NCI-H1105 (cell line): Measurements from ENCODE around the gene WFDC12.
"Not testable (repeated sequence)": the region's sequence is repeated elsewhere in the genome, so short reads cannot be mapped to it uniquely, and the experiment has no call there.

Source experiments
- DNase-seq: peaks from one replicate; lab custom pipeline; 2025; lab: John Stamatoyannopoulos, UW

WFDC12 gene, protein sequence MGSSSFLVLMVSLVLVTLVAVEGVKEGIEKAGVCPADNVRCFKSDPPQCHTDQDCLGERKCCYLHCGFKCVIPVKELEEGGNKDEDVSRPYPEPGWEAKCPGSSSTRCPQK

DNA sequence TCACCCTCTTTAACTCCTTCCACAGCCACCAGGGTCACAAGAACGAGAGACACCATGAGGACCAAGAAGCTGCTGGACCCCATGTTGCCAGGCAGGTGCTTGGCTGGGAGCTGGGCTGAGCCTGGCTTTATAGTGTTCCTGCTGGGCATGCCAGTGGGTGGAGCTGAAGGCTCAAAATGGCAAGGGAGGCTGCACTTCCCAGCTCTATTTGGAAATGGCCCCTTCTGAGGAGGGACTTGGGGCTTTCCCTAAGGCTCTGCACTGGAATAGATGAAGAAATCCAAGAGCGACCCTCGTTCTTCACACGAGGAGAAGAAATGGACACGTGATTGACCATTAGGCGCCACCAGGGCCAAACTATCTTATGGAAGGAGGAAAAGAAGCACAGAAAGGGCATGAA lies at the start of gene WFDC12:
Gene WFDC12 (minus strand): TSS at position 101 of the 400 bp plus-strand sequence. CDS start 18 bp downstream, at position 83.
- no peak for DNase-seq

DNA sequence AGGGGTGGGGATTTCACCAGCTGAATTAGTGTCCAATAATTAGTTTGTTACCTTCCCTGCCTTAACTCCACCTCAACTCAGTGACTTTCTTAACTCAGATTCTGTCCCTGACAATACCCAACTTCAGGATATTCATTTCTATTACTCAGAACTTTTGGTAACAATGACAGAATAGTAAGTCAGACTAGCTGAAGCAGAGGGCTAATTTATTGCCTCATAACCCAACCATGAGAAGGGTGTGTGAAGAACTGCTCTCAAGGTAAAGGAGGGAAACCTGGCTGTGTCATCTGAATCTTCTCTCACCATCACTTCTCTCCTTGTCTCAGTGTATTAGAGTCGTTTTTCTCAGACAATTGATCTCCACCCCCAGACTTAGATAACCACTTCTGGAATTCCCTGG lies 49.3 kb upstream of the WFDC12 start:
- DNase-seq, result no peak

DNA sequence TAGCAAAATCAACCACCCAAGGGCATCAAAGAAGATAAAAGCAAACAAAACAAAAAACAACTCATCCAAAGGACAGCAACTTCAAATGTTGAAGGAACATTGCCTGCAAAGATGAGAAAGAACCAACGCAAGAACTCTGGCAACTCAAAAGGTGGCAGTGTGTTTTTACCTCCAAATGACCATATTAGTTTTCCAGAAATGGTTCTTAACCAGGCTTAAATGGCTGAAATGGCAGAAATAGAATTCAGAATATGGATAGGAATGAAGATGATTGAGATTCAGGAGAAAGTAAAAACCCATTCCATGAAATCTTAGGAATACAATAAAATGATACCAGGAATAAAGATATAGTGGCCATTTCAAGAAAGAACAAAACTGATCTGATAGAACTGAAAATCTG lies 40.6 kb upstream of the WFDC12 start:
- no peak for DNase-seq

DNA sequence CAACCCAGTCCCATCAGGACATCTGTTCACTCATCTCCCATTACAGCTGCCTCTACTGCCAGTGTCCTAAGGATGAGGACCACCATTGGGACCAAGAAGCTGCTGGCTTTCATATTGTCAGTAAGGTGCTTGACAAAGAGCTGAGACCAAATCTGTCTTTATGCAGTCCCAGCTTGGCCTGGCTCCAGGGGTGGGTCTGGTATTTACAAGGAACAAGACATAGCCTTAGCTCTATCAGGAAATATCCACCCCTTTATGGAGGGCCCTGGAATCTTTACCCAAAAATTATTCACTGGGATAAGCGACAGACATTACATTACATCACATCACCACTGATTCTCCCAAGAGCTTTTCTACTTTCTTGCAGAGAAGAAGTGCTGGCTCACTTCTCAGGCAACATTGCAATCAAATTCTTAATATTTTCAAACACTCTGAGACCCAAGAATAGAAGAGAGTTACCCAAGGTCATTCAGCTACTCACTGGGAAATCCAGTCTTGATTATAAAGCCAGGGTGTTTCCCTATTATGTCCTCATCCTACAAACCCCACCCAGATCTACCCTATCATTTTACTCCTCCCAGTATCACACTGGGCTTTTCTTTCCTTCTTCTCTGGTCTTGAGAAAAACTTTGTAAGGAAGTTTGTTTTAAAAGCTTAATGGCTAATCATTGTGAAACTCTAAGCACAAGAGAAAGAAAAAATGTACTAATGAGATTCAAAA lies 39.0 kb upstream of the WFDC12 start:
- no peak for DNase-seq

DNA sequence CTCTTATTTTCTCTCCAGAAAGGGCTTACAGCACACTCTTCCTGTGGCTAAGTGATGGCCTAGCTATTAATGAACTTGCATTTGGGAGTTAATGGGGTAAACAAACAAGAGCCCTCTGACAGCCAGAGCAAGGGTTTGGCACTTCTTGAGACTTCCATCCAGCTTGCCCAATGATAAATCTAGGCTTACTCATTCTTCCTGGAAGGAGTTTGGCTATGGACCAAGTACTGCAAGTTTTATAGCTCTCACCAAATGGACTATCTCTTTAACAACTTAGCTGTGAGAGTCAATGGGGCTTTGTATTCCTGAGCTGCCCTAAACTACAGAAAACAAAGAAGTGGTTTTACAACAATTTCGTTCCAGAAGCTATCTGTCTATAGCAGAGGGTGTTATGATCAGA lies 33.7 kb upstream of the WFDC12 start:
- DNase-seq, result no peak

DNA sequence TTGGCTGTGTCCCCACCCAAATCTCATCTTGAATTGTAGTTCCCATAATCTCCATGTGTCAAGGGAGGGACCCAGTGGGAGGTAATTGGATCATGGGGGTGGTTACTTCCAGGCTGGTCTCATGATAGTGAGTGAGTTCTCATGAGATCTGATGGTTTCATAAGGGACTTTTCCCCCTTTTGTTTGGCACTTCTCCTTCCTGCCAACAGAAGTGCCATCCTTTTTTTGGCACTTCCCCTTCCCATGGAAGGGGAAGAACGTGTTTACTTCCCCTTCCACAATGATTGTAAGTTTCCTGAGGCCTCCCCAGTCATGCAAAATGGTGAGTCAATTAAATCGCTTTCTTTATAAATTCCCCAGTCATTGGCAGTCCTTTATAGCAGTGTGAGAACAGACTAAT lies 32.4 kb upstream of the WFDC12 start:
- DNase-seq, result no peak

DNA sequence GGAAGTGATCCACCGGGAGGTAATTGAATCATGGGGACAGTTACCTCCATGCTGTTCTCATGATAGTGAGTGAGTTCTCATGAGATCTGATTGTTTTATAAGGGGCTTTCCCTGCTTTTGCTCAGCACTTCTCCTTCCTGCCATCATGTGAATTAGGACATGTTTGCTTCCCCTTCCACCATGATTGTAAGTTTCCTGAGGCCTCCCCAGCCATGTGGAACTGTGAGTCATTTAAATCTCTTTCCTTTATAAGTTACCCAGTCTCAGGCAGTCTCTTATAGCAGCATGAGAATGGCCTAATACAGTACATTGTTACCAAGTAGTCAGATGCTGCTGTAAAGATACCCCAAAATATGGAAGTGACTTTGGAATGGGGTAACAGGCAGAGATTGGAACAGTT lies 30.5 kb upstream of the WFDC12 start:
- not testable (repeated sequence) for DNase-seq

DNA sequence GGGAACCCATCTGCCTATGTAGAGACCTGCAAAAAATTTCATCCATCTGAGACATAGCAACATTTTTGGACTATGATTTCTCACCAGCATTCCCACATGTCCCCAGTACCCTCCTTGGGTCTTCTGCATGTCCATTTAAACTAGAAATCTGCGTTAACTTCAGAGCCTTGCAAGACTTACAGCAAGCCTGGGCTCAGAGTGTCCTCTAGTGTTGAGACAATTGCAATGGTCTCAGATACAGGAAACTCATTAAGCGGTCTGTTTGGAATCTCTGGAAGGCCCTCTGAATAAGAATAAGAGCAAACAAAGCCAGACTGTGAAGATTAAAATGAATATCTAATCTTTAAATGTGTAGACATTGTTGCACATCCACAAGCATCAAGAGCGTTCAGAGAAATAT lies 29.9 kb upstream of the WFDC12 start:
- DNase-seq, result no peak

DNA sequence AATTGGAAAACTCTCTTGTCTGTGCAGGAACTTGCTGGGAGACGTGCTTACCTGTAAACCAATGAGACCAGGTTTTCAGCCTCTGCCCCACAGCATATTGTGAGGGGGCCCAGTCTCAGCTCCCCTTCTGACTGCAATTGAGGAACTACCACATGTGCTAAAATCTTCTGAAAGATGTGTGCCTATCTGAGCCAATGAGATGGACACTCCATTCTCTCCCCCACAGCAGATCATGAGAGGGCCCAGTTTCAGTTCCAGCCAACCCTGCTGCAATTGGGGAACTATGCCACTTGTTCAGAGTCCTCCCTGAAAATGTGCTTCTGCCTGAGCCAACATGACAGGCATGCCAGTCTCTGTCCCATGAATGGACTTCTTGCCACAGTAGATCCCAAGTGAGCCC lies 29.5 kb upstream of the WFDC12 start:
- no peak for DNase-seq

DNA sequence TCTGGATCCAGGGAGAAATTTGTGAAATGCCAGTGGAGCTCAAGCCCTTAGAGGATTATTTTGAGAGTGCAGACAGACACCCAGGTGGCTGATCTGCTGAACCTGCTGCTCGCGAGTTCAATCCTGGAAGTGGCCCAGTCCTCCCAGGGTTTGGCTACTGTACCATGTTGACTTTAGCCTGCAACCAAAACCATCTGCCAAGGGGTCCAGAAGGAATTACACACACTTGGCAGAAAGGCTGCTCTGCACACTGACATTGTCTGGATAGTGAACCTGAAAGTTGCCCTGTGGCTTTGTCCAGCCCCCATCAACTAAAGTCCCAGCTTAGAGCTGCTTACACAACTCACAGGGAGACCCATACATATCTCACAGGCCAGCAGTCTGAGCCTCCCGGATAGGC lies 28.9 kb upstream of the WFDC12 start:
- DNase-seq, result no peak

DNA sequence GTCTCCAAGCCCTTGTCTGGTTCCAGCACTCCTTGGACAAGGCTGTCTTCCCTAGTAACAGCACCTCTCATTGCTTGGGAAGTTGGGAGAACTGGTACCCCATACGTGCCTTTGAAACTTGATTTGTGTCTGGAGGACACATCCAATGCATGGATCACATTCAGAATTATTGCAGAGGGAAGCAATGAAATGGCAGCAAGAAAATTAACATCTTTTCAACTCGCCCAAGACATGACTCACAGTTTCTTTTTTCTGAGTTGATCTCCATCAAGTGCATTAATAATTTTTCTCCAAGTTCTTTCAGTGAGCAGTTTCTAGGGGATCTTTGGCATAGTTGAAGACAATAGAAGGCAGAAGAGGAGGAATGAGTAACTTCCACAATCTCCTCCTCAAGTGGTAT lies 28.1 kb upstream of the WFDC12 start:
- DNase-seq, result no peak

DNA sequence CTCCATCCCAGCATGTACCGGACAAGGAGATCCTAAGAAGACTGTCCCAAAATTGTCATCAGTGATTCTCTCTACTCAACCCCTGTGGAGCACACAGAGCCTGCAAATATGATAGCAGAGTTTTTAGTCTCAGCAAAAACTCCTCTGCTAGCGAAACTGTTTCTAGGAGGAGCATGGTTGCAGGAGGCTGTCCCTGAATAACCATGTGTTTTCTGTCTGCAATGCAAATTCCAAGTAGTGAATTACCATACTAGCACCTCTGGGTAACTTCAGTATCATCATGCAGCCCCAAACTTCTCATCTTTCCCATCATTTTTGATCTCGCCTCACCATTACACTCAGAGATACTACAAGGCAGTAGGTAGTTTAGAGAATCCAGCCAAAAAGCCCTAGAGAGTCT lies 24.8 kb upstream of the WFDC12 start:
- no peak for DNase-seq

DNA sequence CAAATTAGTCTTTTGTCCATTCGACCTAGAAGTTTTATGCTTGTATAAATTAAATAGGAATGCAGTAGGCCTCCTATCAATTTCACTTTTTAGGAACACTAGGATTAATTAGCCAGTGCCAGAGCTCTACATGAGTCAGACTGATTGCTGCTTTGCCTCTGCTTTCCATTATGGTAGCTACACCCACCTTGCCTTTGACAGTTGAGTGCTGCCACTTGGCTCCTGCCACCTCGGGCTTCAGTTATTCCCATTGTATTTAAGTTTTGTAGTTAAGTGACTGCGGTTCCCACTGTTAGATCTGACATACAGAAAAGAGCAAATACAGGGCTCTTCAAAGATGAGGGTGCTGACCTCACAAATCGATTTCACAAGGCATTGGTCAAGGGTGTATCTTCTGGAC lies 16.6 kb upstream of the WFDC12 start:
- no peak for DNase-seq

DNA sequence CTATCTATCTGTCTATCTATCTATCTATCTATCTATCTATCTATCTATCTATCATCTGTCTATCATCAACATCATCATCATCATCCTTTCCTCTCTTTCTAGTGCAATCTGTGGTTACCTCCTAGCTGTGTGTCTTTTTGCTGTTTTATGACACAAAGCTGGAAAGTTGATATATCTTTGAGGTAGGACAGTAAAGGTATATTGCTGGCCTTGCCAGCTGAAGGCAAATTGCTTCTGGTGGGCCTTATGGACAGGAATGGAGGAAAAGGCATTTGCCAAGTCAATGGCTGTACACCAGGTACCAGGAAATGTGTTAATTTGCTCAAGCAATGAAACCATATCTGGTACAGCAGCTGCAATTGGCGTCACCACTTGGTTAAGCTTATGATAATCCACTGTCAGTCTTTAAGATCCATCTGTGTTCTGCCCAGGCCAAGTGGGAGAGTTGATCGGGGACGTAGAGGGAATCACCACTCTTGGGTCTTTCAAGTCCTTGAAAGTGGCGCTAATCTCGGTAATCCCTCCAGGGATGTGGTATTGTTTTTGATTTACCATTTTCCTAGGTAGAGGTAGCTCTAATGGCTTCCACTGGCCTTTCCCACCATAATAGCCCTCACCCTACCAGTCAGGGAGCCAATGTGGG lies 15.6 kb upstream of the WFDC12 start:
- not testable (repeated sequence) for DNase-seq

DNA sequence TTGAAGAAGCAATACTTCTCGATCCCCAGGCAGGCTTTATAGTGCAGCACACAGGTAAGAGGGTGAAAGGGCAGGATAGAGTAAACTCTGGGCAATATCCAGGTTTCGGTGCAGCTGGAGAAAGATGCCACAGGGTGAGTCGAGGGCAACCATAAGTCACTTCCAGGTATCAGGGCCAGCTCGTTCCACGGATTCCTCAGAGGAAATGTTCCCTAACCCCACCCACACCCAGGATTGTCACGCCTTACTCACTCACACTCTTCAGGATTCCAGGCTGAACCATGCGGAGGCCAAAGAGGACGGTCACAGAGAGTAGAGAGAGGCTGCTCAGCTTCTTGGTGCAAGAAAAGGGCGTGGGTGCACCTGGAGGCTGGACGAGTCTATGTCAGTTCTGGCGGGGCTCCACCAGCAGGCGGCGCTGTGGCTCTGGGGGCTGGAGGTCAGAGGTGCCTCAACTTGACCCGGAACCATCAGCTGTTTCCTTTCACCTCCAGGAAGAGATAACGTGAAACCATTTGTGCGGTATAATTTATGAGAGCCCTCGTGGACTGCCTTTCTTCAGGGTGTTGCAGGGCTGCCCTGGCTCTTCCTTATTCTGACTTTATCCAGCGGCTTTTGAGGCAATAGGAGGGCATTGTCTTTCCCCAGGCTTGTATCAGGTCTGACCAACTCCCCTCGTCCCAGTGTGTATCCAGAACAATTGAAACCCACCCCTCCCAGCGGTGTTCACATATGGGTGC lies 14.5 kb upstream of the WFDC12 start:
- no peak for DNase-seq

DNA sequence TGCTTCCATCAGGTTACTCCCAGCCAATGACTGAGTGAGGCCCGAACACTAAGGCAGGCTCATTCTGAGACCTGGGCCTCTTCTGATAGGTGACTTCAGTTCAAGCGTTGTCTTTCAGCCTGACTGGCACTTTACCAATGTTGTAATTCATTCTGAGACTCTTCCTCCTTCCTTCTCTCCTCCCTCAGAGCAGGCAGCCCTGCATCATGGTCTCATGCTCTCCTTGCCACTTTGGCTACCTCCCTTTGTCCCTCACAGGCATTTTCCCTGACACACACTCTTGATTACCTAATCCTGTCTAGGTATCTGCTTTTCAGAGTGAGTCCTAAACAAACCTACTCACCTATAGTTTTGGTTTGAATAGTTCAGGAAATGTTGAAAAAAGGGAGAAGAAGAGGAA lies 12.6 kb upstream of the WFDC12 start:
- no peak for DNase-seq

DNA sequence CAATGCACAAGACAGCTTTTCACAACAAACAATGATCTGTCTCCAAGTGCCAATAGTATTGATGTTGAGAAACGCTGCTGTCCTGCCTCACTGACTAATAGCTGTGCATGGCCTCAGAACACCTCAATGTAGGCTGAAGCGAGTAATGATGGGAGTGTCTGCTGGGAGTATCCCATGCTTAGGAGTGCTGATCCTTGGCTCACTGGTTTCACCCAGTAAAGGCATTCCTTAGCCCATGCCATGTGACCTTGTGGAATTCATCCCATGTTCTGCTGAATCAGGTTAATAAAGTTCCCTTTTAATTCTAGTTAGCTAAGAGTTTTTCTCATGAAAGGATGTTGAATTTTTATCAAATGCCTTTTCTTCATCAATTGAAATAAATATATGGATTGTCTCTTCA lies 3.8 kb upstream of the WFDC12 start:
- no peak for DNase-seq

DNA sequence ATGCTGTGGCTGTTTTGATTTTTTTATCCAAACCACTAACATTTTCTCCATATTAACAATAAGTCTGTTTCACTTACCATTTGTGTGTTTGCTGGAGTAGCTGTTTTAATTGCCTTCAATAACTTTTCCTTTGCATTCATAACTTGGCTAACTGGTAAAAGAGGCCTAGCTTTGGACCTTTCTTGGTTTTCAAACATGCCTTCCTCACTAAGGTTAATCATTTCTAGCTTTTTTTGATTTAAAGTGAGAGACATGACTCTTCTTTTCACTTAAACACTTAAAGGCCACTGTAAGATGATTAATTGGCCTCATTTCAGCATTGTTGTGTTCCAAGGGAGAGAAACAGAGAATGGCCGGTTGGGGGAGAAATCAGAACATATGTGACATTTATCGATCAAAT lies 2.9 kb downstream of the WFDC12 start:
- DNase-seq, result no peak

DNA sequence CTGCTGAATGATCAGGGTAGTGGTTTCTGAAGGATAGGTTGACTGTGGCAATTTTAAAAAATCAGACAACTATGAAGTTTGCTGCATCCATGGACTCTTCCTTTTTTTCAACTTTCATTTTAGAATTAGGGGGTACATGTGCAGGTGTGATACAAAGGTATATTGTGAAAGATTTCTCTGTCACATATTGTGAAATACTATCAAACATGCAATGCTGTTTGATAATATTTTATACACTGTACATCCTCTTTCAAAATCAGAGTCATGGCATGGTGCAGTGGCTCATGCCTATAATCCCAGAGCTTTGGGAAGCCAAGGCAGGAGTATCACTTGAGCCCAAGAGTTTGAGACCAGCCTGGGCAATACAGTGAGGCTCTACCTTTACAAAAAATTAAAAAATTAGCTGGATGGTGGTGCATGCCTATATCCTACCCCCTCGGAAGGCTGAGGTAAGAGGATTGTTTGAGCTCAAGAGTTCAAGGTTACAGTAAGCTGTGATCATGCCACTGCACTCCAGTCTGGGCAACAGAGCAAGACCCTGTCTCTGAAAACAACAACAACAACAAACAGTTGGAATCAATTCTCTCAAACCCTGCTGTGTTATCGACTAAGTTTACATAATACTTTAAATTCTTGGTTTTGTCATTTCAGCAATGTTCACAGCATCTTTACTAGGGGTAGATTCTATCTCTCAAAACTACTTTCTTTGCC lies 4.6 kb downstream of the WFDC12 start:
- no peak for DNase-seq

DNA sequence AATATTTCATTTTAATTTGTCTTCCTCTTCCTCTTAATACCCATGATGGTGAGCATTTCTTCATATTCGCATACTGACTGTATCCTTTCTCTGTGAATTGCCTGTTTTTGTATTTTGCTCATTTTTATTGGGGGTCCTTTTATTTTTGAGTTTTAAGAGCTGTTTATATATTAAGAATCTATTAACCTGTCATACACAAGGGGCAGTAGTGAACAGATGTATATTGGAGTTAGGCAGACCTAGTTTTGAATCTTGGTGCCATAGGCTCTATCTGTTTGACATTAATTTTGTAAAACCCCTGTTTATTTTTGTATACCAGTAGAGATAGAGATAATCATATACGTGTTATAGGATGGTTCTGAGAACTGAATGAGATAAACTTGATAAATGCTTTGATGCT lies 6.2 kb downstream of the WFDC12 start:
- DNase-seq, result no peak

DNA sequence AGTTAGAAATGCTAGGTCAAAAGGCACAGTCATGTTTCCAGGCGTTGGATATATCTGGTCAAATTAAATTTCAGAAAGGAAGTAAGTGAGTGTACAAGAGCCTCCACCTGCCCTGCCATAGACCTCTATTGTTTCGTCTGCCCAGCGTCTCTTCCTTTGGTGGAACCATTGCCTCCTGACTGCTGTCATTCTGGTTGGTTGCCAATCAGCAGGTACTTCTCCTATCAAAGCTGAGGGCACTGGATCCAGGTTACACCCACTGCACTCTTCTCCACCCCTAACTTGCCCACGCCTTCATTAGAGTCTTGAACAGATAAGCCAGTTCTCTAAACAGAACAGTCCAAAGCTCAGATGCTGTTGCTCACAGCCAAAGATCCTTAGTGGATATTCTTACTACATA lies 6.7 kb downstream of the WFDC12 start:
- no peak for DNase-seq

DNA sequence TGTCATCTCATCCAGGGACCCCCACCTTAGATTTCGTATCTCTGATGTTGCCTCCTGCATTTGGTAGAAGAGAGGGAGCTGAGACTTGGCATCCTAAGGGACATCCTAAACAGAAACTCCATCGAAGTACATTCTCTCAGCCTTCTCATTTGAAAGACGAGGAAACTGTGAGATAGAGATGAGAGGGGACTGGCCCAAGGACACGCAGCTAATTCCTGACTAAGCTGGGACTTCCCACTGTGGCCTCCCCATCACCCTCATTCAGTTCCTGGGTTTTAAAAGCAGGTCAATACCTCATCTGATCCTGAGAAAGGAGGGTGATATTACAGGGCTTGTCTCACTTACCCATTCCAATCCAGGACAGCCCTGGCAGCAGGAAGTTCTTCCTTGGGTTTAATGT lies 8.4 kb downstream of the WFDC12 start:
- DNase-seq, result no peak
